A549 (cell line): ENCODE measurements around the gene MEN1.

ENCODE experiments used
- EP300 ChIP-seq, 2 experiments: fragments of >200 bp; sonication (Bioruptor Twin); formaldehyde crosslinking; IDR thresholded peaks; 2 replicates in 1 of 2; 3 replicates in 1 of 2; pipeline ENCODE4 v1.6.1; 2016 to 2017
- HDAC2 ChIP-seq: fragments of 200-600 bp; sonication (generic); IDR thresholded peaks from 2 replicates; pipeline ENCODE4 v1.6.1; 2016
- KDM5A ChIP-seq: fragments of 200-600 bp; sonication (generic); IDR thresholded peaks from 2 replicates; pipeline ENCODE4 v1.6.1; 2016; ENCODE audit warnings: antibody characterized with exemption, mild to moderate bottlenecking
- POLR2A ChIP-seq: IDR thresholded peaks from 2 replicates; pipeline ENCODE4 v1.6.1; 2012; ENCODE audit warnings: mild to moderate bottlenecking, low read length
- POLR2AphosphoS2 ChIP-seq: conservative IDR thresholded peaks from 2 replicates; pipeline ENCODE4 v1.6.1; 2012; ENCODE audit warnings: low read length, improper control_type of control experiment, inconsistent platforms
- TF ChIP-seq, protein P1 (sequence below): IDR thresholded peaks from 2 replicates; pipeline ENCODE4 v1.6.1; 2012
- TF ChIP-seq, protein P2 (sequence below): fragments of >200 bp; sonication (Bioruptor Twin); formaldehyde crosslinking; IDR thresholded peaks from 3 replicates; pipeline ENCODE4 v1.5.1; 2016

DNA sequence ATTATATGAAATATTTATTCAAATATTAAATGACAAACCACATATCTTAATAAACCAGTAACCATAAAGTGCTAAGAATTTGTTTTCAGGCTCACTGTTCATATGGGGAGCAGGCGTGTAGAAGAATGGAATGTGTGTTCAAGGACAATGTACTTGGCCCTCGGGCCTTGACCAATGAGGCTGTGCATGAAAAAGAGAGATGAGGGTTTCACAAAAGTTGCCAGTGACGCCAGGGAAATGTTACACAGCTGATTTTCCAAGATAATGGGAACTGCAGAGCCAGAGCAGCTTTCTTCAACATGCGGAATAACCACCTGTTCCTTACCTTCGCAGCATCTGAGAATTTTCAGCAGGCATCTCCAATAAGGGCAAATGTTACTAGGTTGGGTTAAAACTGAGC lies 36.2 kb downstream of the MEN1 start:
- TF ChIP-seq, protein P1, sequence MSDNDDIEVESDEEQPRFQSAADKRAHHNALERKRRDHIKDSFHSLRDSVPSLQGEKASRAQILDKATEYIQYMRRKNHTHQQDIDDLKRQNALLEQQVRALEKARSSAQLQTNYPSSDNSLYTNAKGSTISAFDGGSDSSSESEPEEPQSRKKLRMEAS: no peak
- TF ChIP-seq EP300 (IDR thresholded peaks at IDR 0.05) (no peak), POLR2A (no peak), KDM5A (no peak), POLR2AphosphoS2 (no peak), HDAC2 (no peak)
- TF ChIP-seq, protein P2, sequence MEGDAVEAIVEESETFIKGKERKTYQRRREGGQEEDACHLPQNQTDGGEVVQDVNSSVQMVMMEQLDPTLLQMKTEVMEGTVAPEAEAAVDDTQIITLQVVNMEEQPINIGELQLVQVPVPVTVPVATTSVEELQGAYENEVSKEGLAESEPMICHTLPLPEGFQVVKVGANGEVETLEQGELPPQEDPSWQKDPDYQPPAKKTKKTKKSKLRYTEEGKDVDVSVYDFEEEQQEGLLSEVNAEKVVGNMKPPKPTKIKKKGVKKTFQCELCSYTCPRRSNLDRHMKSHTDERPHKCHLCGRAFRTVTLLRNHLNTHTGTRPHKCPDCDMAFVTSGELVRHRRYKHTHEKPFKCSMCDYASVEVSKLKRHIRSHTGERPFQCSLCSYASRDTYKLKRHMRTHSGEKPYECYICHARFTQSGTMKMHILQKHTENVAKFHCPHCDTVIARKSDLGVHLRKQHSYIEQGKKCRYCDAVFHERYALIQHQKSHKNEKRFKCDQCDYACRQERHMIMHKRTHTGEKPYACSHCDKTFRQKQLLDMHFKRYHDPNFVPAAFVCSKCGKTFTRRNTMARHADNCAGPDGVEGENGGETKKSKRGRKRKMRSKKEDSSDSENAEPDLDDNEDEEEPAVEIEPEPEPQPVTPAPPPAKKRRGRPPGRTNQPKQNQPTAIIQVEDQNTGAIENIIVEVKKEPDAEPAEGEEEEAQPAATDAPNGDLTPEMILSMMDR: no peak
